Measurements from ENCODE around the gene ZNF423.

The ZNF423 gene

GRCh38 chr16:49498666-49499413, 357.1 kb downstream of the ZNF423 start:
- no peak for DNase-seq

DNA sequence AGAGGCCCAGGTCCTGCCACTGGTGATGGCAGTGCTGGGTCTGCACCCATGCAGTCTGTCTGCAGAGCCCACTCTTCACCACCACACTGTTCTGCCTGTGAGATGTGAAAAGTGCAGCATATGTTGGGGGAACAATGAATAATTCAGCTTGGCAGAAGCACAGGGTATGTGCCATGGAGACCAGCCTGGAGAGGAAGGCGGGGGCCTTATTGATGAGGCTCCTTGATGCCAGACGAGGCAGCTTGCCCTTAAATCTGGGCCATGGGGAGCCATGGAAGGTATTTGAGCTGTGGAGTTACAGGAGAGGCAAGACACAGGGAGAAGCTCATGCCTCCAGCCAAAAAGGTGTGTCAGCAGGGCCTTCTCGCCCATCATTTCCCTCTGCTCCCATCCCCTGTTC, 357.6 kb downstream of the ZNF423 start:
- no peak for DNase-seq

DNA sequence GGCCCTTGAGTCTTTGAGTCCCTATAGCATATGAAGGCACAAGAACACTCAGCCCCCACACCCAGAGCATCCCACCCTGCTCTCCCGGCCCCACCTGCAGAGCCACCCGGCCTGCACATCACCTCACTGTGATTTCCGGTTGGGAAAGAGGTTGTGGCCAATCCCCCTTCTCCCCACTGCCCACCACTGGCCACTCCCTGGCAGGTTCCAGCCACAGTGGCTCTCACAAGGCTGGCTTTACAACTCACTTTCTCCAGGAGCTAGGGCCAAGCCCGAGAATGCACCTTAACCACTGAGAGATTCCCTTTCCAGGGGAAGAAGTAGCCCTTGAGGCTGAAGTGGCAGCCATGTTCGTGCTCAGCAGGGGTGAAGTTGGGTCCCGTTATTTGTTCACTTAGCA, 358.4 kb downstream of the ZNF423 start:
- no peak for DNase-seq

DNA sequence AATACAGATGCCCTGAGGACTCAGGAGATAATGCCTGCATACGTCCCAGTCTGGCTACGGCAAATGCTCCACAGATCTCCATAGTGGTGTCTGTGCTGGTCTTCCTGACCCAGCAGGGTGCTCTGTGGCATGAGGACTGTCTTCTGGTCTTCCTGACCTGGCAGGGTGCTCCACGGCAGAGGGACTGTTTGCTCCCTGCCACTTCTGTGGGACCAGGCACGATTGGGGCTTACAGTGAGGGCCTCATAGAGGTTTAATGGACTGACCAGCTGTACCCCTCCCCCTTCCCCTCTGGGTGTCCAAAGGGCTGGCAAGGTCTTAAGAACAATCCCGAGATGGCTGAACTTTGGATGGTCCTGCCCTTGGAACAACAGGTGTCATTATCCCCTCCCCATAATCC, 359.3 kb downstream of the ZNF423 start:
- DNase-seq = no peak

DNA sequence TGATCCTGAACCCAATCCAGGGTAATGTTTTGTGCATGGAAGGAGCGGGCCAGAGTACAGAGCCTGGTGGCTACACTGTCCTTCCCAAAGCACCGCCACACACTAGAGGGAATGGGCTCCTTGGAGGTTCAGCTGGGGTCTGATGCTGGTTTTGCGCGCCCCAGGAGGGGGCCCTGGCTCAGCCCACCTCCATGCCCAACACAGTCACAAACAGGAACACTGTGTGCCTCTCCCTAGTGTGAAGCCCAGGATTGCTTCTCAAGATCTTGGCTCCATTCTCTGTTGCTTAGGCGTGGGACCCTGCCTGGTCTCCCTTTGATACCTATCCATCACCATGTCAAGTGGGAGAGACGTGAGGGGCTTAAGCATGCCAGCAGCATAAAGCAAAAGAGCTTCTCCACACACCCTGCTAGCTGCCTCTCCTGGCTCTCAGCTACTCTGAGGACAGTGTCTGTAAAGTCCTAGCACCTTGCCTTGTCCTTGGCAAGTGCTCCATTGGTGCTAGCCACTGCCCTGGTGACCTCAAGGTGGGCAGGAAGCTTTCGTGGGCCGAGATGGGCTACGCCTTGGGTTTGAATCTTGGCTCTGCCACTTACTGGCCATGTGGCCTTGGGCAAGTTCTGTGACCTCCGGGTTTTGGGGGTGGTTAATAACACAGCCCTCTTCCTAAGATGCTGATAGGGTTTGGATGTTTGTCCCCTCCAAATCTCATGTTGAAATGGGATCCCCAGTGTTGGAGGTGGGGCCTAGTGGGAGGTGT, 360.1 kb downstream of the ZNF423 start:
- no peak for DNase-seq

GRCh38 chr16:49494891-49495566, 360.9 kb downstream of the ZNF423 start:
- no peak for DNase-seq

- DNase-seq = no peak
Measured at GRCh38 chr16:49494474-49494873, 361.4 kb downstream of the ZNF423 start.

DNA sequence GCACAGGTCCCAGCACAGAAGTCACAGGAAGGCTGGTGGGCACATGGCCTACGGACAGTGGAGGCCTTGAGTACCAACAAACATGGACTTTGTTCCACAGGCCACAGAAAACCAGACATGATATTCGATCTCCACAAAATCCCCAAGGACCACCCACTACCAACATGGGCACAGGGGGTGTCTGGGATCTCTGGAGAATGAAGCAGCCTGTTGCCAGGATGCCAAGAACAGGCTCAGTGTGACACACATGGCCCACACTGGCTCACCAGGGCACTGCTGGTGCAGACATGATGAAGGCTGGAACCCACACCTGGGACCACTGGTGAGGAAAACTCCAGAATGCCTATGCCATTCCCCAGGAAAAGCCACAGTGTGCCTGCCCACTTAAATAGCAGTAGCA, 362.1 kb downstream of the ZNF423 start:
- DNase-seq = no peak

DNA sequence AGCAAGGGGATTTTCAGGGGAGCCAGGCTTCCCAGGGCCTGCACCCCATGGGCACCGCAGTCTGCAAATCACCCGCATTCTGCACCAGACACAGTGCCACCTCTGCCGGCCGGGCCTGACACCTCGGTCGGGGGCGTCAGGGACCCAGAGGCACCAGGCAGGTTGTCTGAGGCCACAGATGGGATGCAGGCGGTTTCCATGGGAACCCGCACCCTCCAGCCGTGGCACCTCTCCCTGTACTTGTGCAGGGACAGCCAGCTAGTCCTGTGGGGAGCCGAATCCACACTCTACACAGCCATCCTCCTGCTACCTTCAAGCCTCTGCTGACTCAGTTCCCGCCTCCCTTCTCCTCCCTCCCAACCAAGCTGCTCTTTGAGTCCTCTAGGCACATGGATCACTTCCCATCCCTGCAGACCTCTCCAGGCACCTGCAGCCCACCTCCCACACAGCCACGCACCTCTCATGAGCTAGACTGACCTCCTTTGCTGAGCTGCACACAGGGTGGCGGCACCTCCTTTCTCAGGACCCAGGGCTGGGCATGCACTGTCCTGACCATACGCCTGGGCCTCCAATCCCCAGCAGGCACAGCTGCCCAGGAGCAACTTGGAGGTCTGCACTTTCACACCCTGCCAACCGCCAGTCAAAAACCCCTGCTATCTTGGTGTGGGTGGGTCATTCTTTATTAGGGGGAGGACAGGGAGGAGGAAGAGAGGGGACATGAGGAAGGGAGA, 362.9 kb downstream of the ZNF423 start:
- DNase-seq = no peak

GRCh38 chr16:49491771-49492761, 363.8 kb downstream of the ZNF423 start:
- peak; percentile 8 for DNase-seq

GRCh38 chr16:49491106-49491670, 364.7 kb downstream of the ZNF423 start:
- DNase-seq = no peak

GRCh38 chr16:49490321-49490705, 365.6 kb downstream of the ZNF423 start:
- no peak for DNase-seq

GRCh38 chr16:49489686-49490320, 366.1 kb downstream of the ZNF423 start:
- no peak for DNase-seq

DNA sequence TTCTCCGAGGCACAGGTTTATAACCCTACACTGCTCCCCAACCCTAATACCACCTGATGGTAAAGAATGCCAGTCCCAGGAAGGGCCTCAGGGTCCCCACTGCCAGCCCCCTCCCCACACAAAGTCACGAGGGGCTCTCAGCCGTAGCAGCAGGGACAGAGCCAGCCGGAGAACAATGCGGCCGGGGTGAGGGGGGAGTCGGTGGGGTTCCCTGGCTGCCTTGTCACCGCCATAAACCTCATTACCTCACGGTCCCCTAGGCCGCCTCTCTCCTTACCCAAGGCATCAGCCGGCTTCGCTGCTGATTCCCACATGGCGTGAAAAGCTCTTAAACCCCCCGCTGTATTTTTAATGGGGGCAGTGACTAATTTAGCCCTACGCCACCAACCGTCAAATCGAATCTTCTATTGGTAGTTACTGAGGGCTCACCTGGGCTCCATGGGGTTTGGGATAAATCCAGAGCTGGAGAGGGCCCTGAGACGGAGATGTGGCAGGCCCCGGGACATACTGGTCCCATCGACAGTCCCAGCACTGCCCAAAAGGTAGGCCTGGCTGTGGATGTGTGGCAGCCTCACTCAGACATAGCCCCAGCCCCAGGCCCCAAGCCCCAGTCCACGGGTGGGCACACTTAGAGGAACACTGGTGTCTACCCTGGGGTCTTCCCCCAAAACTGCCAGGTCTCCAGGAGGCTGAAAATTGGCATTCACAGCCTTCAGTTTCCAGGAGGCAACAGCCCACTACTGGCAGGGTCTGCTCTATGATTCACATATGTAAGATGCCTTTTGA, 367.0 kb downstream of the ZNF423 start:
- no peak for DNase-seq

DNA sequence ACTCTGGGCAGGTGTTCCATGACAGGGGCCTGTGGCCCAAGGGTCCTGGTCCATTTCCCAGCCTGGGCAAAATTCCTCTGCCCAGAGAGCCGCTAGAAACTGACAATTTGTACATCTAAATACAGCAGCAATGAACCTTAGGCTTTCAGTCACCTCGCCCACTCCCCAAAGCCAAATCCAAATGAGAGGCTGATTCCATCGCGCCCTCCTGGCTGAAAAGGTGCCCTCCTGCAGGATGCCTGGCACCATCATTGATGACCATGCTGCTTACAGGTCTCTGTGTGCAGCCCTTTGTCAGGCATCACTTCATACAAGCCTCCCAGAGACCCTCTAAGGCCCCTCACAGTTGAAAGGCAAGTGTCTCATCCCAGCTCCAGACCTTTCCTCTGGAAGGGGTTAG, 367.6 kb downstream of the ZNF423 start:
- DNase-seq = no peak

DNA sequence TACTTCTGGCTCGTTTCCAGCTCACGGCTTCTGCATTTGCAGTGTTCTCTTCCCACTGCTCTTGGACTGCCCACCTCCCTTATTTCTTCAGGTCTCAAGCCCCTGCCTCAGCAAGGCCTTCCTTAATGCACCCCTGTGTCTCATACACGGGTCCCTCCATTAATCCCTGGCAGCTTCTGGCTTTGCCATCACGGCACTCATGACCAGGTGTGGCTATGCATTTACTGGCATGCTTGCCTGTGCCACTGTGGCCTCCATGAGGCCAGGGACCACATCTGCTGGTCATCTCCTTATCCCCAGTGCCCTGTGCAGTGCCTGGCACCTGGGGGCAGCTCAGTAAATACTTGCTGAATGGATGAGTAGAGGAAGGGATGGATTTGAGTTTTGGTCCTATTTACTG, 368.2 kb downstream of the ZNF423 start:
- no peak for DNase-seq

- no peak for DNase-seq
Measured at GRCh38 chr16:49486400-49486799, 369.5 kb downstream of the ZNF423 start.

- DNase-seq = no peak
Measured at GRCh38 chr16:49485663-49486062, 370.2 kb downstream of the ZNF423 start.

- DNase-seq = no peak
Measured at GRCh38 chr16:49484936-49485335, 371.0 kb downstream of the ZNF423 start.

DNA sequence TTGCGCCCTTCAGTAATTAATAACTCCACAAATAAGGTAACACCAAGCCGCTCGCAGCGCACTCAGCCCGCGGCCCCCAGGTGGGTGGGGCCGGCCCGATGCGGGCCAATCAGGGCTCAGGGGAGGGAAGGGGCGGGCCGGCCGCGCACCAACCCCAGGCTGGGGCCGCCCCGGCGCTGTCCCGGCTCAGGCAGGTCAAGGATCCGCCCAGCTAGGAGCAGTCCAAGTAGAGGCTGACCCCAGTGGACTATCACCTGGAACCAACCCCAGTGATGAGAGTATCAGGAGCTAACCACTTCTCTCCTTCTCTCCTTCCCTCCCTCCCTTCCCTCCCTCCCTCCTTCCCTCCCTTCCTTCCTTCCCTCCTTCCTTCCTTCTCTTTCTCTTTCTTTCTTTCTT, 371.5 kb downstream of the ZNF423 start:
- DNase-seq = no peak

Measured in DMS79 (cell line).